IMR-90 (cell line): Measurements from ENCODE around the gene GTPBP4.

ENCODE experiments used
- CEBPB ChIP-seq: IDR thresholded peaks from 2 replicates; pipeline ENCODE4 v1.6.1; 2012; ENCODE audit warnings: low read depth, low read length, improper control_type of control experiment
- FOS ChIP-seq: fragments of 150-350 bp; IDR thresholded peaks from 2 replicates; pipeline ENCODE4 v1.6.1; 2016; ENCODE audit warnings: low read depth, low read length
- MAZ ChIP-seq: IDR thresholded peaks from 2 replicates; pipeline ENCODE4 v1.6.1; 2012; ENCODE audit warnings: low read depth, mild to moderate bottlenecking, low read length, improper control_type of control experiment, moderate library complexity, borderline replicate concordance
- POLR2A ChIP-seq: IDR thresholded peaks from 2 replicates; pipeline ENCODE4 v1.6.1; 2012; ENCODE audit warnings: mild to moderate bottlenecking, low read depth, low read length
- TF ChIP-seq, protein P1 (sequence below): conservative IDR thresholded peaks from 2 replicates; pipeline ENCODE4 v1.5.1; 2012; ENCODE audit warnings: mild to moderate bottlenecking, low read depth, low read length, improper control_type of control experiment
- TF ChIP-seq, protein P2 (sequence below): fragments of 150-350 bp; IDR thresholded peaks from 2 replicates; pipeline ENCODE4 v1.6.1; 2017; ENCODE audit warnings: mild to moderate bottlenecking, antibody characterized with exemption, low read length, low read depth

DNA sequence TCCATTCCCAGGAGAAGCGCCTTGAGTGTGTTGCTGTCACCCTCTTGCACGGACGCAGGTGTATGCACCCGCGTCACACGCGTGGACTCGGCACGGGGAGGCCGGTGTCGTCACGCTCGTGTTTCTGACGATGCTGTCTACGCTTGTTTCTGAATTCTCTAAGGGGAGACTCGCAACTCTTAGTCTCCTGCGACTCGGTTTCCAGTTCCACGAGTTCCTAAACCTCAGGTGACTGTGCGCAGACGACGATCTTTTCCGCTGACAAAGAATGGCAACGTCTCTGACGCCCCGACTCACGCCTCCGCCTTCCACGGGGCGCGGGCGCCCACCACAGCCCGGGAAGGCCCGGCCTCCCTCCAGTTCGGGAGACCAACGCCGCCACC lies 60.1 kb downstream of the GTPBP4 start:
- TF ChIP-seq POLR2A (no peak), CEBPB (no peak), FOS (no peak), MAZ (no peak)
- TF ChIP-seq, protein P1, sequence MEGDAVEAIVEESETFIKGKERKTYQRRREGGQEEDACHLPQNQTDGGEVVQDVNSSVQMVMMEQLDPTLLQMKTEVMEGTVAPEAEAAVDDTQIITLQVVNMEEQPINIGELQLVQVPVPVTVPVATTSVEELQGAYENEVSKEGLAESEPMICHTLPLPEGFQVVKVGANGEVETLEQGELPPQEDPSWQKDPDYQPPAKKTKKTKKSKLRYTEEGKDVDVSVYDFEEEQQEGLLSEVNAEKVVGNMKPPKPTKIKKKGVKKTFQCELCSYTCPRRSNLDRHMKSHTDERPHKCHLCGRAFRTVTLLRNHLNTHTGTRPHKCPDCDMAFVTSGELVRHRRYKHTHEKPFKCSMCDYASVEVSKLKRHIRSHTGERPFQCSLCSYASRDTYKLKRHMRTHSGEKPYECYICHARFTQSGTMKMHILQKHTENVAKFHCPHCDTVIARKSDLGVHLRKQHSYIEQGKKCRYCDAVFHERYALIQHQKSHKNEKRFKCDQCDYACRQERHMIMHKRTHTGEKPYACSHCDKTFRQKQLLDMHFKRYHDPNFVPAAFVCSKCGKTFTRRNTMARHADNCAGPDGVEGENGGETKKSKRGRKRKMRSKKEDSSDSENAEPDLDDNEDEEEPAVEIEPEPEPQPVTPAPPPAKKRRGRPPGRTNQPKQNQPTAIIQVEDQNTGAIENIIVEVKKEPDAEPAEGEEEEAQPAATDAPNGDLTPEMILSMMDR, result no peak
- TF ChIP-seq, protein P2, sequence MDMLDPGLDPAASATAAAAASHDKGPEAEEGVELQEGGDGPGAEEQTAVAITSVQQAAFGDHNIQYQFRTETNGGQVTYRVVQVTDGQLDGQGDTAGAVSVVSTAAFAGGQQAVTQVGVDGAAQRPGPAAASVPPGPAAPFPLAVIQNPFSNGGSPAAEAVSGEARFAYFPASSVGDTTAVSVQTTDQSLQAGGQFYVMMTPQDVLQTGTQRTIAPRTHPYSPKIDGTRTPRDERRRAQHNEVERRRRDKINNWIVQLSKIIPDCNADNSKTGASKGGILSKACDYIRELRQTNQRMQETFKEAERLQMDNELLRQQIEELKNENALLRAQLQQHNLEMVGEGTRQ, result 0 out of 2 replicates have a peak, but pooled peaks have one; percentile 22
